Cerebellar cortex (tissue), 1 donor: ENCODE measurements around the gene RGPD8.
"Not testable (repeated sequence)": the region's sequence is repeated elsewhere in the genome, so short reads cannot be mapped to it uniquely, and the experiment has no call there.

Experiments
- DNase-seq: peaks from one replicate; pipeline ENCODE4 v3.0.0-alpha.2; 2015; ENCODE audit warnings: low spot score

RGPD8 gene

DNA sequence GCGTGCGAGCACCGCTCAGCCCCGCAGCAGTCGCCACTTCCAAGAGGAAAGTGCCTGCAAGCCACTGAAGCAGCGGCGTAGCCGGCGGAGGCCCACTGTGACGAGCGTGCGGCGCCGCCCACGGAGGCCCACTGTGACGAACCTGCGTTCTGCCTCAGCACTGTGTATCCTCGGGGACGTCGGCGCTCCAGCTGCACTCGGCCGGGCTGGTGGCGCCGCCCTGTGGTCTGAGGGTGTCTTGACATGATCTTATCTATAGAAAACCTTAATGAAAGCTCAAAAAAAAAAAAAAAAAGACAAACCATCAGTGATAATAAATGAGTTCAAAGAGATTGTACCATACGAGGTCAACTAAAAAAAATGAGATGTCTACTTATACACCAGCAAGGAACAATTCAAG, at the start of gene RGPD8:
RGPD8 (minus strand) TSS at position 166 of the 400 bp plus-strand sequence. CDS start 192 bp downstream, outside the sequence.
- peak; percentile 87 for DNase-seq

DNA sequence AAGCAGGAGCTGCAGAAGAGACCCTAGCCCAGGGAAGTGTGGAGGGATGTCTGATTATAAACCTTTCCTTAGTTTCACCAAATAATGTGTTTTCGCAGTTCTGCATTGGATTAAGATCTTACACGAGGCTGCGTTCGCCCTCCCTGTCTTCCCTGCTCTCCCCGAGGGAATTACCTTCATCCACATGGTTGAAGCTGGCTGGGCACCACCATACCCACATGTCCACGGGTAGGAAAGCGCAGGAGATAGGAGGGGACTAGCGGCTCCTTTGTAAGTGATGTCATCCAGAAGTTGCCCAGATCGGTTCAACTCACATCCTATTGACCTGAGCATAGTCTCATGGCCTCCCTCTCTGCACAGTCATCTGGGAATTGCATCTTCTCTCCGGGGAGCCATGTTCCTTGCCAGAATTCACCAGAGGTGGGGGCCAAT, 49.6 kb upstream of the RGPD8 start:
- peak; percentile 36 for DNase-seq

DNA sequence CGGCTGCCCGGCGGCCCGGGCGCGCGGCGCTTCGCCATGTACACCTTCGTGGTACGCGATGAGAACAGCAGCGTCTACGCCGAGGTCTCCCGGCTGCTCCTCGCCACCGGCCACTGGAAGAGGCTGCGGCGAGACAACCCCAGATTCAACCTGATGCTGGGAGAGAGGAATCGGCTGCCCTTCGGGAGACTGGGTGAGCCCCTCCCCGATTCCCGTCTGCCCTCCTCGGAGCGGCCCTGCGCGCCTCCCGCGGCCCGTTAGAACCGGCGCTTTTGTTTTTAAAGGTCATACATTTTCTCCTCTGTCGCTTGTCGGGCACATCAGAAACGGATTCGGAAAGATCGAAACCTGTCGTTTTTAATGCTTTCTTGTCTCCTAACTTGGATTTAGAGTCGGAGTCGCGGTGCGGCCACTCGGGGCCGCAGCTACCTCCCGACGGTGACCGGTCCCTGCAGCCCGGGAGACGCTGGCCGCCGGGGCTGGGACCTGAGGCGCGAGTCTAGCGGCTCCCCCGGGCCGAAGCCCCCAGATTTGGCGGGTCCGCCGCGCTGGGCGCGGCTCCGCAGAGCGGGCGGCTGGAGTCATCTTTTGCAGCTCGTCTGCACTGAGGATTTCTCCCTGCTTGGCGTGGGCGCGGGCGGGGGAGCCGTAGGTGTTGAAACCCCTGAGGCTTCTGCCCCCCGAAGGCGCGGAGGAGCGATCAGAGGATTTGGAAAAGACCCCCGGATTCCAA, 49.0 kb upstream of the RGPD8 start:
- peak; percentile 35 for DNase-seq

DNA sequence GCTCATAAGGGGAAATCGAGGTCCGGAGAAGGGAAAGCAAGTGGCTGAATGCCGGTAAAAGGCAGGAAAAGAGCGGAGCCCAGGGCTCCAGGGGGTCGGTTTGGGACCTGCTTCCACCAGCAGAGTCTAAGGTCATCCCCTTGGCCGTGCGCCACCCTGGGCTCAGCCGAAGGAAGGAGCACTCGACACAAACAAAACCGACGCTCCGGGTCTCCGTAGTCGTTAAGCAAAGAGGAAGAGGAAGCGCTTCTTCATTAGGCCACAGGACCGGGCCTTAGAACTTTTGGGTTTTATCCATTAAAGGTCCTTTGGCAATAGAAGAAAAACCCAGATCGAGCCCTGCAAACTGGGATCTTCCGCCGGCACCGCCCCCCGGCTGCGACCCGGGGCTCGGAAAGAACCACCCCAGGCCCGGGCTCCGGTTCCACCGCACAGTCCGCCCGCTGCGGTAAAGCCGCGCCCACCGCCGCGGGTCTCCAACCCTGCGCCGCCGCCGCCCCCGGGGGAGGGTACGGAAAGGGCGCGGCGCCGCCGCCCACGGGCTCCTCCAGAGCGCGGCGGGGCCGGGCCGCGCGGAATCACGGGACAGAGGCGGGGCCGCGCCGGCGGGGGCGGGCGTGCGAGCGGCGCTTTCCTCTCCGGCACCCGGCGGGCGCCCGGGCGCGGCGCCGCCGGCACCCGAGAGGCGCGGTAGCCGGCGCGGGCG, 48.2 kb upstream of the RGPD8 start, which contains the start of gene TTL:
TTL (plus strand) TSS at position 629 of the 706 bp plus-strand sequence. CDS start 189 bp downstream, outside the sequence.
- peak; percentile 66 for DNase-seq

DNA sequence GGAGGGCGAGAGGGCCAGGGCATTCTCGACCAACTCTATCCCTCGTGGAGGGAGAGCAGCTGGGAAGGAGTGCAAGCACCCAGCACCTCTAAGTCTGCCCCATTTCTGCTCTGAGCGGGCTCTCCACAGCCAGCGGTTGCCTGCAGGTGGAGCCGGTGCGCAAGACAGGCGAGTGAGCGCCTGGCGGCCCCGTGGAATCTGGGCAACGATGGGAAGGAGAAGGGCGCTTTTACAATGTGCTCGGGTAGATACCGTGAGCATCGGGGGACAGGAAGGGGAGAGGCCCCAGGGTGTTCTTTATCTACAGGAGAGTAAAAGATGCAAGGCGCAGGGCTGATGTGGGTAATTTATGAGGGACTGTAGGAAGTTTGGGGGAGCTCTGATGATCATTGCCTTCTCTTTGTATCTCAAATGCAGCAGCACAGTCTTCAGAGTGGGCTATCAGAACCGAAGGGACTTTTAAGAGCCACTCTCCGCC, 47.6 kb upstream of the RGPD8 start:
- DNase-seq, result peak; percentile 86

DNA sequence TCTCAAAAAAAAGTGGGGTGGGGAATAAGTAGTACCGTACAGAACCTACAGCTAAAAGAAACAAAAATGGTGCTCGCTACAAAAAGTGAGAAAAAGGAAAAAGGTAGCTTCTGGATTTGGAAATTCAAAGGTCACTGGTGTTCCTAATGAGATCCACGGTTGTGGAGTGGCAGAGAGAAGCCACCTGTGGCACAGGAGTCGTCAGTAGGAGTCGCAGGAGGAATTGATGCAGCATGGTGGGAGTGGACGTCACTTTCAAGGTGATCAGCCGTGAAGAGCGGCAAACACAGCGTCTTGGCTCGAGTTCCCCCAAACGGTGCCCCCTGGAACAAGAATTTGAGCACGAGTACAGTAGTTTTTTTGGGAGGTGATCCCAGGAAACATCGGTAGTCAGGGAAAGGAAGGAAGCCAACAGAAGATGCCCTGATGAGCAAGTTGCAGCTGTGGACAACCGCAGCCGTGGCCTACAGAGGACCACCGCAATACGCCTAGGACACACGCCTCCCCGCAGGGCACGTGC, 47.1 kb upstream of the RGPD8 start:
- no peak for DNase-seq

DNA sequence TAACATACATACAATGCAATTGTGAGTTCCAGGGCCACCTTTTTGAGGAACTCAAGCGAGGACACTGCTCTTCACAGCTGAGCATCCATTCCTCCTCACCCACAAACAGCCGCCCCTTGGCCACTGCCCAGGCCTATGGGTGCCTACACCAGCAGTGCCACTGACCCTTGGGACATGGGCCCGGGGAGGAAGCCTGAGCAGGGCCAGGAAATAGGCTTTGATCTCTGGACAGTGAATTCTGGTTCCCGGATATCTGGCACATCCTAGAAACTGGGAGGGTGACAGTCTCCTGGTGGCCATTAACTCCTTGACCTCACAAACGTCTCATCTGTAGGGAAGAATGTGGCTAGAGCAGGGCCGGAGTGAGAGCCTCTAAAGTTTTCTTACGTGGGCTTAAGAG, 43.0 kb upstream of the RGPD8 start:
- DNase-seq, result no peak

DNA sequence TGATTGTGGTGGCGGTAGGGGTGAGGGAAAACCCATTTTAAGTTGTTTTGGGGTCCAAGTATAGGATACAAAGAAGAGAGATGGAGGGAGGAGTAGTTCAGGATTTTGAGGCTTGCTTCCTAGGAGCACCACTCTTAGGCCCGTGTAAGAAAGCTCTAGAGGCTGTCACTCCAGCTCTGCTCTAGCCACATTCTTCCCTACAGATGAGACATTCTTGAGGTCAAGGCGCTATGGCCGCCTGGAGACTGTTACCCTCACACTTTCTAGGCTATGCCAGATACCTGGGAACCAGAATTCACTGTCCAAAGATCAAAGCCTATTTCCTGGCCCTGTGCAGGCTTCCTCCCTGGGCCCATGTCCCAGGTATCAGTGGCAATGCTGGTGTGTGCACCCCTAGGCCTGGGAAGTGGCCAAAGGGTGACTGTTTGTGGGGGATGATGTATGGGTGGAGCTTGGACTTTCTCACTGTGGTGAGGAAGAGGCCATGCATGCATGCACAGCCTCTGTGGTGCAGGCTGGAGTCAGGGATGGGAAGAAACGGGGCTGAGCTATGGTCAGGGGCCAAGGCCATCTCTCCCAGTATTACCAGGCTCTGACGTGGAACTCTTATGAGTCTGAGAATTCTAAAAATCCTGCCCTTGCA, 41.5 kb upstream of the RGPD8 start:
- DNase-seq, result no peak

DNA sequence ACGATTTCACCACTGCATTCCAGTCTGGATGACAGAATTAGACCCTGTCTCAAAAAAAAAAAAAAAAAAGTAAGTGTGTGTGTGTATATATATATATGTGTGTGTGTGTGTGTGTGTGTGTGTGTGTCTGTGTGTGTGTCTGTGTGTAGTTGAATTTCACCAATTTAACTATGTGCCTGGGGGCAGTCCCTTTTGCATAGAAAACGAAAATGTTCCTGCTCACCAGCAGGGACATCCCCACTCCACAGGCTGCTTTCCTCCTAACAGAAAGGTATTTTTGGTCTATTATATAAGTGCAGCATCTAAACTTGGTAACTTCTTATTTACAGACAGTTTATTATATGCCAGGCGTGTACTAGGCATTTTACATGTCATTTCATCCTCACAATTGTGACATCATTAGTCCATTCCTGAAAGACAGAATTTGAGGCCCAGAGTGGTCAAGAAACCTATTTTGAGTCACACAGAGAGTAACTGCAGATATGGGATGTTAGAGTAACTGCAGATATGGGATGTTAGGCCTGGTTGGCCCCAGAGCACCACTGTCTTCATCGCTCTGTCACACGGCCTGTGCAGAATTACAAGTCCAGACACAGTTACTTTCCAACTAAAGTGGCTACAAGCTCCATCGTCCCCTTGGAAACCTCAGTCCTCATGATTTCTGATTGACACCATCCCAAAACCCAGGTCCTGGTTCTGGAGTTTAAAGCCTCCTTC, 39.3 kb upstream of the RGPD8 start:
- DNase-seq, result no peak

DNA sequence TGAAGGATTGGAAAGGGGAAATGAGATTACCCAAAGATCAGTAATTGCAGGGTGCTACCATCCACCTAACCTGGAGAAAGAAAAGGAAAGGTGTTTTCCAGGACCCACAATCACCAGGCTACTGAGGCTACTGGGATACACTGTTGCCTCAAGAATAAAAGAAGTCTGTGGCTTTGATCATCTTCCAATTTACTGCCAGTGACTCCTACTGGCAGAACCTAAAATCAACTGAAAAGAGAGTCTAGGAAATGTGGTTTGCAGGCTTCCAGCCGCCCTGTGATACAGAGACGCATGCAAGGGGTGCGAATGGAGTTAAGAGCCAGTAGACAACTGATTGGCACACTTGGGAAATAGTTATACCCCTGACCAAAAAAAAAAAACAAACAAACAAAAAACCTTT, 31.9 kb upstream of the RGPD8 start:
- peak; percentile 5 for DNase-seq

DNA sequence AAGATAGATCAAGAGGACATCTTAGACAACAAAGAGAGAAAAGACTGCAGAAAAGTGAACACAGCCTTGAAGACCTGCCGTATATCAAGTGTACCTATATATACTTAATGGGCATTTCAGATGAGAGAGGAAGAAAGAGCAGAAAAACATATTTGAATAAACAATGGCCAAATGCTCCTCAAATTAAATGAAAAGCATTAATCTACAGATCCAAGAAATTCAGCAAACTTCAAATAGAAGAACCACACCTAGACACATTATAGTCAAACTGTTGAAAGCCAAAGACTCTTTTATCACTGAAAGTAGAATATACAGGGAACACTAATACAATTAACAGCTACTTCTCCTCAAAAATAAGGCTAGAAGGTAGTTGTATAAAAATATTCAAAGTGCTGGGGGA, 29.8 kb upstream of the RGPD8 start:
- DNase-seq, result no peak

DNA sequence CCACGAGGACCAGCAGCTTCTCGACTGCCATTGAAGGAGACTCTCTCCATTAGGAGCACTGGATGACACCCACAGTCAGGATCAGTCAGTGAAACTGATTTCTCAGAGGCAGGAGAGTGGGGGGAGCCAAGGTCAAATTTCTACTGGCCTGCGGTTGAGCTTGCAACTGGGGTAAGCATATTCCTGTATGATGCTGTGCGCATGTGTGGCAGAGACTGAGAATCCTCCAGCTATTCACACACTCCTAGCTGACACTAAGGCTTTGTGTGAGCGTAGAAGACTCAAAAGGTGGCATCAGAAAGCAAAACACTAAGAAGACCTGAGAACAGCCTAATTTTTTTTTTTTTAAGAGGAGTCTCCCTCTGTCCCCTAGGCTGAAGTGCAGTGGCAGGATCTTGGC, 28.7 kb upstream of the RGPD8 start:
- DNase-seq, result no peak

DNA sequence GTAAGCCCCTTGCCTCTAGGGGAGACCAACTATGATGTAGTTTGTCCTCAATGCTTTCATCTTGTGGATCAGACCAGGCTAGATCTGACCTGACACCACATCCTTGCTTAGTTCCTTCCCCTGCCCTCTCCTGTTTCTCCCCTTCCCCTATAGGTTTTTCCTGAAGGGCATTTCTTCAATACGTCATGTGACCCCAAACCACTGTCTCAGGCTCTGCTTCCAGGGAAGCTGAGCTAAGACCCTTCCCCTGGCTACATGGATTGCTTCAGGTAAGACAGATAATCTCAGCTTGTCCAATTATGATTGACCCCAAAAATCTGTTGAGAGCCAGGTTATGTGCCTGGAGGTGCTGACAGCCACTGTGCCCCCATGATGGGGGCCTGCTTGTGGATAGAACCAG, 25.9 kb upstream of the RGPD8 start:
- no peak for DNase-seq

DNA sequence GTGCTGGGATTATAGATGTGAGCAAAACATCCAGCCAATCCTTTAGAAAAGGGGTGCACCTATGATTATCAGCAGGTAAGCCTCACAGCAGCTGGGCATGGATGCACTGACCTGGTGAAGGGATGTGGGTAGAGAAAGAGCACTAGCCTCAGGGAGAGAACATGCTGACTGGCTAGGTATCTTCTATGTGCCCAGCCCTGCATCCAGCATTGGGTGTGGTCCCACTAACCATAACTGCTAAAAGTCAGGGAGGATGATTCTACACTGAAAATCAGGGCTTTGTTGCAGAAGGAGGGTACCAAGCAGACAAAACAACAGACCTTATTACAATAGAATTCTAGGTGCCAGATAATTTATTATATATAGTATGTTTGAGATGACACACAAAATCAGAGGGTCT, 21.1 kb upstream of the RGPD8 start:
- no peak for DNase-seq

DNA sequence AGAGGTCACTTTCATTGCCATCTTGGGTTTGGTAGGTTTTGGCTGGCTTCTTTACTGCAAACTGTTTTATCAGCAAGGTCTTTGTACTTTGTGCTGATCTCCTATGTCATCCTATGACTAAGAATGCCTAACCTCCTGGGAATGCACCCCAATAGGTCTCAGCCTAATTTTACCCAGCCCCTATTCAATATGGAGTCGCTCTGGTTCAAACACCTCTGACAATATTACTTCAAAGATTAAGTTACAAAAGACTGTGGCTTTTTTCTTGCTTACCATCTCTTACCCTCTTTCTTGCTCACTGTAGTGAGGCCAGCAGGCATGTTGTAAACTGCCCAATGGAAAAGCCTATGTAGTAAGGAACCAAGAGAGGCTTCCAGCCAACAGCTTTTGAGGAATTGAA, 17.9 kb upstream of the RGPD8 start:
- DNase-seq, result no peak

DNA sequence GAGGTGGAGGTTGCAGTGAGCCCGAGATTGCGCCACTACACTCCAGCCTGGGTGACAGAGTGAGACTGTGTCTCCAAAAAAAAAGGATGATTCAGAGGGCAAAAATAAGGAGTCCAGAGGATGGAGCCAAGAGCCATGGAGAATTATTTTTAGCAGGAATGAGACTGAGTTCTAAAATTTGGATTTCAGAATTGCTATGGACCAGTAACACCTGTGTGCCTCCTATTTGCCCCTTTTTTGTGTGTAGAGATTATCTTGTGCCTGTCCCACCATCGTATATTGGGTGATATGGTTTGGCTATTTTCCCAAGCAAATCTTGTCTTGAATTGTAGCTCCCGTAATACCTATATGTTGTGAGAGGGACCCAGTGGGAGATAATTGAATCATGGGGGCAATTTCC, 16.4 kb upstream of the RGPD8 start:
- DNase-seq, result no peak

DNA sequence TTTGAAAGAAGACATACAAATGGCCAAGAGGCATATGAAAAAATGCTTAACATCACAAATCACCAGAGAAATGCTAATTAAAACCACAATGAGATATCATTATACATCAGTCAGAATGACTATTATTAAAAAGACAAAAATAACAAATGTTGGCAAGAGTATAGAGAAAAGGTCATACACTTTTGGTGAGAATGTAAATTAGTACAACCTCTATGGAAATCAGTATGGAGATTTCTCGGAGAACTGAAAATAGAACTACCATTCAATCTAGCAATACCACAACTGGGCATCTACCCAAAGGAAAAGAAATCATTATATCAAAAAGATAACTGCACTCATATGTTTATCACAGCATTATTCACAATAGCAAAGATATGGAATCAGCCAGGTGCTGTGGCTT, 10.8 kb upstream of the RGPD8 start:
- DNase-seq, result not testable (repeated sequence)

DNA sequence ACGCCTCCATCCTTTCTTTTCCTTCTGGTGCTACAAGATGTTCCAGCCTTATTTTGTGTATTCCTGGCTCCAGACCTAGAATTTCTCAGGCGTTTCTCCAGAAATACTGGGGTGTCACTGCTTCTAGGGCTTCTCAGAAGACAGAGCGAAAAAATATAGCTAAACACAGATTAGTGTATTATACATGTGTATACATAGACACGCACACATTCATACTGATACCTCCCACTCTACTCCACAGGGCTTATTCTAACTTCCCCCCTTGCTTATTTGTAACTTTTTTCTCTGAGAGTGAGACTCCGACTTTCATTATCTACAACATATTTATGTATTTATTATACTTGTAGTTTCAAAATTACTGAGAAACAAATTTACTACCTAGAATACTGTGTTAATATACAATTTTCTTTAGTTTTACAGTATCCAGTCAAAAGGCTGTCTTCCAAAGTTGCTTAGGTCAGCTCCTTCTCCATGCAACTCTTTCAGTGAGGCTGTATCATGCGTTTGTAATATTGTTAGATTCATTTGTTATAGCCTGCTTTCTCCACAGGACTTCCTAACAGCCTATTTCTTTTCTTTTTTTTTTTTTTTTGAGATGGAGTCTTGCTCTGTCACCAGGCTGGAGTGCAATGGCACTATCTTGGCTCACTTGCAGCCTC, 5.3 kb upstream of the RGPD8 start:
- not testable (repeated sequence) for DNase-seq

DNA sequence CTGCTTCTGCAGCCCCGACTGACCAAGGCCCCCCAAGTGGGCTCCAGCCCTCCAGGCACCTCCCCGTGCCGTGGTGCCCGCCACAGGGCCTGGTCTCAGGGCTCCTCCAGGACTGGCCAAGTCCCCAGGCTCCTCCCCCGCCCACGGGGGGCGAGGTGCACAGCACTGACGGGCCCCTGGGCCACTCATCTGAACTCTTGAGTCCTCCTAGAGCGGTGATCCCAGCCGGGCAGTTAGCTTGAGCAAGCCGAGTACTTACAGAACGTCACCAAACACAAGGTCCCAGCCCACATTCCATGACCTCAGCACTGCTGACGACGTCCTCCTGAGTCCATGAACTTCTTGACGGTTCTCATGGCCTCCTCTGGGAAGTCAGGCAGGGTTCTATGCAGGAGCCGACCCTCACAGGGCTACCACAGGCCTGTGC, 4.0 kb upstream of the RGPD8 start:
- not testable (repeated sequence) for DNase-seq

DNA sequence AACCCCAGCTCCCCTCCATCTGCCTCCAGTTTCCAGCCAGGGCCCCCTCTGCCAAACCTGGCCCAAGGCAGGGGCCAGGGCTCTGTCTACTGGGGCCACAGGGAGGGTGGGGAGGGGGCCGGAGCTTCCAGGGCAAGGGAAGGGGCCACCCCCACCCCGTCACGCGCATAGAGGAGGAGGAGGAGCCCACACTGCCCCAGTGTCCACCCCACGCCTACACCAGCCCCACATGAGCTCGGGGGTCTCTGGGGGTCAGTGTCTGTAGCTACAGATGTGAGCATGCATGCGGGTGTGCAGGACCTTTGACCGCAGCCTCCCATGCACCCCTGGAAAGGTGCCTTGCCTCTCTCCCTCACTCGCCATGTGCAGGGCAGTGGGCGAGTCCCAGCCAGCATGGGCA, 3.5 kb upstream of the RGPD8 start:
- not testable (repeated sequence) for DNase-seq

DNA sequence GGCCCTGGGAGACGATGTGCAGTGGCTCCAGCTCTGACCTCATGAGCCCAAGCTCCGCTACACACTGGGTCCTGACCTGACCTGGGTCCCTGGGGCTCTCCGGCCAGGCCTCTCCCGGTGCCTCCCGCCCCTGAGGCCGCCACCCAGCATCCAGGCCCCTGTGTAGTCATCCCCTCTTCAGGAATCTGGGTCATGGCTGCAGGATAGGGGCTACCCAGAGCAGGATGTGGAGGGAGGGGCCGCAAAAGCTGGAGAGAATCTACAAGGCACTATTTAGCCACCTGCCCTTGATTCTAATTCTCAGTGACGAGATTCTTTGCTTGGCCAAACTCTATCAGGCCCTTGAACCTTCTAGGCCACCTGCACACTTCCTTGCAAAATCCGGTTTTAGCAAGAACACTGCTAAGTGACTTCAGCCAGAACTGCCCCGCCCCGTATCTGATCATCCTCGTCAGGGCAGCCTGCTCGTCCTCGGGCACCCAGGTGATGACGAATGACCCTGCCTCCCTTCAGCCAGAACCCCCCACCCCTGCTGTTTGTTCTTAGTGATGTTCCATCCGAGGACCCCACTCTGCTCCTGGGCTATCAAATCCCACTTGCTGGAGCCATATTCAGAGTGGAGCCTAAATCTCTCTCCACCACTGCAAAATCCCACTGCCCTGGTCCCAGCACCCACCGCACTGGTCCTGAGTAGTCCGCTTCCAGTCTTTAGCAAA, 2.4 kb upstream of the RGPD8 start:
- not testable (repeated sequence) for DNase-seq
